HG03520 (cell line): Measurements from ENCODE around the gene DHRS1.

Experiments used
- ATAC-seq: cut with Tn5 transposase; IDR thresholded peaks from one replicate; pipeline ENCODE4 v1.9.1; 2021; ENCODE audit warnings: mild to moderate bottlenecking, moderate library complexity; ENCODE audit not compliant: unreplicated experiment

DHRS1 gene

DNA sequence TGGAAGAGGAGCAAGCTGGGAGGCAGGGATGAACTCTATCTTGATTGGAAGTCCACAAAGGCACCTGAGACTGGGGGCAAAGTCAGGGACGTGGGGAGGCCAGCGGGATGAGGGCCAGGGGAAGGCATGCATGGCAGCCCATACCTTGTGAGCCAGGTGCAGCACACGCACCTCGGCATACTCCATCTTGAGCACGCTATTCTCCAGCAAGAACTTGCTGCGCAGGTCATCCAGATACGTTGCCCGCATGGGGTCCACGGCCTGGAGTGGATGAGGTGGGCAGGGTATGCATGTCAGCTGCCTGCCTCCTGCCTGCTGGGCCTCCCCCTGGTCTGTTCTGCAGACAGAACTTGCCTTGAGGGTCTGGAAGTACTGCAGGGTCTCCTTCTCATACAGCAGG is 32.1 kb downstream of the DHRS1 start:
- ATAC-seq, result no peak

DNA sequence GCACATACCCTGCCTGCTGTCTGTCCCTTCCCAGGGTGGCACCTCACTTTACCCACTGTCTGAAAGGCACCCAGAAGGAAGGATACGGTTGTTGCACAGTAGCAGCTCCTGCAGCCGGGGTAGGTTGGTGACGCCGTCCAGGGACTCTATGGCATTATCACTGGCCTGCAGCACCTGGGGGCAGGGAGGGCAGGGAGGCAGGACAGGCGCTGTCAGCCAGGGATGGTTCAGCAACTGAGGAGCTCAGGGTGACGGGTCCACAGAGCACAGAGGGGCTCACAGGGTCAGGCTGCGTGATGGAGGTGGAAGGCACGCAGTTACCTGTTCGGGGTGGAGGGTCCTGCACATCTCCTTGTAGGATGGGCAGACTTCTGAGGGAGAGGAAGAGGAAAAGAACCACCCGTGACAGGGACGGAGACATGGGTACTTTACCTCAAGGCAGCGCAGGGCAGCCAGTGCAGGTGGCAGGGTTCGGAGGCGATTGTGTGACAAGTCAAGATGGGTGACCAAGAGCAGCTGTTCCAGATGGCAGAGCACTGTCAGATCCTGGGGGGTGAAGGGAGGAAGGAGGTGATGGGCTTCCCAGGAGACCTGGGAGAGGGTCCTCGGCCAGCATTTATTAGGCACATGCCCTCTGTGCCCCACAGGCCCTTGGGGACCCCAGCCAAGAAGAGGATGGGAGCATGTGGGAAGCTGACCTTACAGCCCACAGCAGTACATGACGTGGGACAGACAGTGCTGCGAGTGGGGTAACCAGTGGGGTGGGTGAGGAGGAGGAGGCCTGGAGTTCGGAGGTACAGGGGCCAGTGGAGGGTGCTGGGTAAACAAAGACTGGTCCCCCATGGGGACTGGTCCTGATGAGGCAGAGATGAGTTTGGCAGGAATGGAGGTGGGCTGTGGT is 33.0 kb downstream of the DHRS1 start:
- no peak for ATAC-seq

DNA sequence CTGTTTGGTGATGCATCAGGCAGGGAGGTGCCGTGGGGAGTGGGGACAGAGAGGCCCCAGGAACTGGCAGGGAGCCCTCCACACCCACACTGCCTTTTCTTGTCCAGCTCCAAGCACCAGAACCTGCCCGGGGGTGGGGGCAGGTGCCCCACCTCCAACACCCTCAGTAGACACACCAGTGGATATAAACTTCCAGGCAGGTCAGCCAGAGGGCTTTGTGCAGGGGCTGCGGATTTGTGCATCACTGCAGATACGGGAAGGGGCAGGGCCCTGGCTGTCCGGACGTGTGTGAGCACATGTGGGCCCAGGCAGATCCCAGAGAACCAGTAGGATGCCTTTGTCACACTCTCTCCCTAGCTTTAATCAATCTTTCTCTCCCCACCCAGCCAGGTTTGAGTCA is 35.3 kb downstream of the DHRS1 start:
- no peak for ATAC-seq

DNA sequence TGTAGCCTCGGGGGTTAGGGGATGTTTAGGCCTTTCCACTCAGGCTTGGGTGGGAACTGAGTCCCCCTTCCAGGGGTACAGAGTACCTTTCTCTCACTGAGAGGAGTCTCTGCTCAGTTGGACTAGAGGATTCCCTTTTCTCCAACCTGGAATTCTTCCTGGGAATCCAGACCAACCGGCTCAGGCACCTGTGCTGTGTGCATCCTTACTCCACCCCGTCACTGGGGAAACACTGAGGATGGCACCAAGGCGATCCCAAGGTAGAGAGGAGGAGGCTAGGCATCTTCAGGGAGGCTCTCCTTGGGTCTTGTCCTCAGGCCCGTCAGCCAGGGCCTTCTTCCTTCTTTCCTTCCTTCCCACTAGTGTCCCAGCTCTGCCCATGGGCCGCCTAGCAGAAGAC is 35.7 kb downstream of the DHRS1 start:
- ATAC-seq, result no peak

DNA sequence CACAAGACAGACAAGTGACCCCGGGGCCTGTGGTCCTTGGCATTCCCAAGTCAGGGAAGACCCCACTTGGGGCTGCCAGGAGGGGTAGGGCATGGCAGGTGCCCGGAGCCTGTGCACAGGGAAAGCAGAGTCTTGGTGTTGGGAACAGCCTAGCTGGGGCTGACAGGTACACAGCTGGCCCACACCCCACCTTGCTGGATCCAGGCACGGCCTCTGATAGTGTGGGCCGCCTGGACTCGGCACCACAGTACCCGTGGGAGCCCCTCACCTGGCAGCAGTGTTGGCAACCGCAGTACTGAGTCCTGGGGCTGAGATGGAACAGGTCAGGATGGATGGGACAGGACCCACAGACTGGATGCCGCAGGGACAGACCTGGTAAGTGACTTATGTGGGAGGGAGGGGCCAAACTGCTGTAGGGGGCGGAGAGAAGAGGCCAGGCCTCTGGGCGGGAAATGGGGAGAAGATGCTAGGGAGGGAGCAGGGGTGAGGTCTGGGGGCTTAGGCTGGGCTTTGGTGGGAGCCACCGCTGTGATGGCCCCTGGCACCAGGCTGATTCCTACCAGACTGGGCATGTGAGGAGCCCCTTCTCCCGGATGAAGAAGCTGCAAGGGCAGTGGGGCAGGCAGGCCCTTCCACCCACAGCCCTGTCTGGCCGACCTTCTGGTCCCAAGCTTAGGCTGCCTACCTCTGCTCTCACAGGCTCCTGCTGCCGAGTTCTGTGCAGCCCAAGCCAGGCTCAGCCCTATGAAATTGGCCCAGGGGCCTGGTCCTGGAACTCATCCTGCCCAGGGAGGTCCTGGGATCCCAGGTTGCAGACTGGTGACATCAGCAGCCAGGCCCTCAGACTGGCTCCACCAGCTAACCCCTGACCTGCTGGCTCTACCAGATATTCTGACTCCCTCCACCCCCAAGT is 36.5 kb downstream of the DHRS1 start, which contains the start of gene TGM1:
TSS of gene TGM1 (minus strand) at position 357 of the 913 bp plus-strand sequence. CDS start 825 bp downstream, outside the sequence.
- ATAC-seq, result no peak

DNA sequence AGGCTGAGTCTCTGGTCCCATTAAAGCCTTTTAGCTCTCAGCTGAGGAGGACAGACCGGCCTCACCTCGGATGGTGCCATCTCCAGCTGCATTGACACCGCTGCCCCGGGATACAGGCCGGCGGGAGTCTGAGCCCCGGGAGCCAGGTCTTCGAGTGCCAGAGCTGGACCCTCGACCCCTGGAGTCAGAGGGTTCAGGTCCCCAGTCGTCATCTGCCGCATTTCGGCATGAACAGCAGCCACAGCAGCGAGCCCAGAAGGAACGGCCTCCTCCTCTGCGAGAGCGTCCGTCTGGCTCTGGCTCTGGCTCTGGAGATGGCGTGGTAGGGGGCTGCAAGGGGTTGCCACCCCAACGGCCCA is 37.6 kb downstream of the DHRS1 start:
- no peak for ATAC-seq

DNA sequence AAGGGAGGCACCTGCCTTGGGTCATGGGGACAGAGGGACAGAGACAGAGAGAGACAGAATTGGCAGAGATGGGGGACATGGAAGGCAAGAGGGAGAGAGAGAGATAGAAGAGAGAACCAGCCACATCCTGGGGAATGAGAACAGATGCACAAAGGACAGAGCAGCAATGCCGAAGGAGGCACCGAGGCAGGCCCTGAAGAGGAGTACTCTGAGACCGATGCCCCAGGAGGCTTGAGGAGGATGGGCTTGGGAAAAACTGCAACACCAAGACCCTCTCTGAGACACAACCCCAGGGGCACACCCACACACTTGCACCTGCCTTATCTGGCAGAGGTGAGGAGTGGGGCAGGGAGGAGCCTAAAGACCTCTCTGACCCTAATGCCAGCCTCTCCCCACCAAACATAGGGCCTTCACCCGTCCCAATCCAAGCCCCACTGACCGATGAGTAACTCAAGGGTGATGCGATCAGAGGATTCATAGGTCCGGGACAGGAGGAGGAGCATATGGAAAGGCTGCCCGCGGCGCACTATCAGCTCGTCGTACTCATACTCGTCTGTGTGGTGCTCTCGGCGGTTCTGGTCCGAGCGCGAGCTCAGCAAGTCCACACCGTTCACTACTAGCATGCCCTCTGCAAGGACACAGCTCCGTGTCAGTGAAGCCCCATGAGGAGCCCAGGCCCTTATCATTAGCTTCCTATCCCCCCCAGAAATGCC is 38.2 kb downstream of the DHRS1 start:
- ATAC-seq, result no peak

DNA sequence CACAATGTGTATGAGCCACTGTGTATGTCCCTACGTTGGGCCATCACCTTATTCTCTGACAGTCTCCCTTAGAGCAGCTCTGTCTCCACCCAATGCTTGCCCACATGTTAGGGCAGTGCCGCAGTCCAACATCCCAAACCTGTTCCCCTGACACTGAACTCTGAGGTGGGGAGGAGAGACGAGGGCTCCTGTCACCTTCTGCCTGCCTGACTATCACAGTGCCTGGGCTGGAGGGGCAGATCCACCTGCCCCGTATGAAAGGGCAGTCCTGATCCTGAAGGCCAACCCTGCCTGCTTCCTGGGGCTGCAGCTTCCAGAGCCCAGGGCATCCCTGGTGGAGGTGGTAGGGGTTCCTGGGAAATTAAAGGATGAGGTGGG is 38.8 kb downstream of the DHRS1 start:
- no peak for ATAC-seq

DNA sequence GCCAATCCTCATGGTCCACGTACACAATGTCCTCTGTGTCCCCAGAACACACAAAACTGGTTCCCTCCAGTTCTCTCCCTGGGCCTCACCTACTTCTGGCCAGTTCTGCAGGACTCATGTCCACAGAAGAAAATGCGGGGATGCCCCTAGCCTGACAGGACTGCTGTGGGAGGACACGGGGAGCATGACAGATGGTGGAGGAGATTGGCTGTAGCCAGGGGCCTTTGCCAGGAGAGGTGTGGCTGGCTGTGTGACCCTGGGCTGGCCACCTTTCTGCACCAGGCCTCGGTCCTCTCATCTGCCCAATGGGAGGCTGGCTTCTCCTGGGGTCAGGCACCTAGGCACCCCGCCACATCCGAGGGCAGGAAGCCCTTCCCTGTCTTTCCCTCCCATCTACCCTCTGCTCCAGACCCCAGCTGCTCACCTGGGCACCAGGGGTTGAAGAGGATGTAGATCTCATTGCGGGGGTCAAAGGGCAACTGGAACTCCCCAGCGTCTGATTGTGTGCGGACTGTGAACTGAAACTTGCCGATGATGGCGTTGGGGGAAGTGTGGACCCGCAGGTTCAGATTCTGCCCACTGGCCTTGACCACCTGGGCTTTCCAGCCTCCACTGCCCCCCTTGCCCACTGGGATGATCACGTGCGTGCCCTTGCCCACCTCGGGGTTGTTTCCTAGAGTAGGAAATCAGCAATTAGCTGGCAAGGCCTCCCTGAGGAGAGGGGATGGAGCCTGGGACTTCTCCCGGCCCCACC is 39.4 kb downstream of the DHRS1 start:
- no peak for ATAC-seq

DNA sequence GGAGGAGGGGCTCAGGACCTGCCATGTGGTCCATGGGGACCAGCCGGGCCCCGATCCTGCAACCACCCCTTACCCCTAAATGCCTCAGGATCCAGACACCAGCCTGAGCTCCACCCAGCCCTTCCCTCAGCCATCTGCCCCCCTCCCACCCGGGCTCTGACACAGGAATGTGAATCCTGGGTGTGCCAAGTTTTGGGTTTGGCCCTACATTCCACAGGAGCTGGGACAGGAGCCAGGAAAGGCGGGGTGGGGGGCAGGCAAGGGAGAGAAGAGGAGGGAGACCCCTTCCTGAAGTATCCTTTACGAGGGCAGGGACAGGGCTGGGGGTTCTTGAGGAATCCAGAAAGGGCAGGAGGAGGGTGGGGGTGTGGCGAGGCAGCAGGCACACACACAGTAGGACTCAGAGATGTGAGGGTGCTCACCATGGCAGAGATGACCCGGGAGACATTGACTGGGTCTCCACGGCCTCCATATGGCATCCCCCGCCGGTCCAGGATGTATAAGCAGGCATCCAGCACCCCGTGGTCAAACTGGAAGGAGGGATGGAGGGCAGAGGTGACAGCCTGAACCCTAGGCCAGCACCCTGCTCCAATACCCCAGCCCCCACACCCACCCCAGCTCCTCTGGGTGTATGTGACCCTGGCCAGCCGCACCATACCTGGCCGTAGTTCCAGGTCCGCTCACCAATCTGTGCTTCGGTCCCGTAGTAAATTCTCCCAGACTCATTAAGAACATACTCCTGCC is 40.1 kb downstream of the DHRS1 start:
- ATAC-seq, result no peak

DNA sequence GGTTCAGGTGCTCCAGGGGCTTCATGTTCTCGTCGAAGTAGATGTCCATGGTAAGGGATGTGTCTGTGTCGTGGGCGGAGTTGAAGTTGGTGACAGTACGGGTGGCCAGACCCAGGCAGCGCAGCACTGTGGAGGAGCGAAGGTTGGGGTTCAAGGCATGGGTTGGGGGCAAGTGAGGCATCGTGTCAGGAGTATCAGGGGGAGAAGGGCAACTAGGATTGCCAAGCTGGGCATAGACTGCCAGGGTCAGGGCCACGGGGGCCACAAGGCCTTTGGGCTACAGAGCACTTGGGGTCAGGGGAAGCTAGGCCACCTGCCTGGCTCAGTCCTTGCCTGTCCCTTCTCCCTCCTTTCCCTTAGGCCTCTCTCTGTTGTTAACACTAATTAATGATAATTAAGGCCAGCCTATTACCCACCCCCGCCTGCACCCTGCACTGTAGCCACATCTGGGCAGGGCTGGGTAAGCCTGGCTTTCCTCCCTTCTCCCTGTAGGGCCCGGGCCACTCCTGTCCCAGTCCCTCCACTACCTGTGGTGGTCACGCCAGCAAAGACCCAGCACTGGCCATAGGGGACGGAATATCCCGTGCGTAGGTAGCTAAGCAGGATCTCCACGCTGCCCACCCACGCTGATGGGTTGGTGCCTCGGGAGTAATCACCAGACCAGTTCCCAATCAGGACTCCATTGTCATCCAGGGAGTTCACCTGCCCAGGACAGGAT is 40.9 kb downstream of the DHRS1 start:
- ATAC-seq, result no peak

DNA sequence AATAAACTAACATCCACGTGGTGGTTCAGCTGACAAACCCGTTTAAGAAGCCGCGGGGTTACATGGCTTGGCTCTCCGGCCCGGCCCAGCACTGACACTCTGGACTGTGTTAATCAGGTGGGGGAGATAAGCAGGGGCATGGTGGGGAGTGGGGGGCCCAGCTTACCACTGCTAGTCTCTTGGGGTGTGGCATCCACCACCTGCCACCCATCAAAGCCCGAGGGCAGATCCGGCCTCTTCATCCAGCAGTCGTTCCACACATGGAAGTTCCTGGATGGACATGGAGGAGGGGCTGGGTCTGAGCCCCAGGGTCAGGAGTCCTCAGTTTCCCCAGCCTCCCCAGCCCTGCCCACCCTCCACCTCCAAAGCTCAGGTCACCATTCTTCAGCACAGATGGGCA is 41.5 kb downstream of the DHRS1 start:
- ATAC-seq, result no peak

DNA sequence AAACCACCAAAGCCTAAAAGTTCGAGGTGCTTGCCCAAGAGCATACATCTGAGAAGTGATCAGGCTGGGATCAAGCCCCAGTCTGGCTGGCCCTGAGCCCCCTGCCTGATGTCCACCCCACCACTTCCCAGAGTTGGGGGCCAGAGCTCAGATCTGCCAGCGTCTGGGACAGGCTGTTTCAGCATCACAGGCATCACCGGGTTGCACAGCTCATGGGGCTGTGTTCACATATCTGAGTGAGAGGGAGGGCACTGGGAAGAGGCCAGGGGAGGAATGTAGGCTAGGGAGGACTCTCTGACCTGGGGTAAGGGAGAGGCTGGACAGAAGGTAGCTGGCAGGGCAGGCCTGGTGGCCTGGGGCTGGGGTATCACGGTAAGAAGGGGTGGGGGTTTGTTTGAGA is 42.6 kb downstream of the DHRS1 start:
- ATAC-seq, result no peak

DNA sequence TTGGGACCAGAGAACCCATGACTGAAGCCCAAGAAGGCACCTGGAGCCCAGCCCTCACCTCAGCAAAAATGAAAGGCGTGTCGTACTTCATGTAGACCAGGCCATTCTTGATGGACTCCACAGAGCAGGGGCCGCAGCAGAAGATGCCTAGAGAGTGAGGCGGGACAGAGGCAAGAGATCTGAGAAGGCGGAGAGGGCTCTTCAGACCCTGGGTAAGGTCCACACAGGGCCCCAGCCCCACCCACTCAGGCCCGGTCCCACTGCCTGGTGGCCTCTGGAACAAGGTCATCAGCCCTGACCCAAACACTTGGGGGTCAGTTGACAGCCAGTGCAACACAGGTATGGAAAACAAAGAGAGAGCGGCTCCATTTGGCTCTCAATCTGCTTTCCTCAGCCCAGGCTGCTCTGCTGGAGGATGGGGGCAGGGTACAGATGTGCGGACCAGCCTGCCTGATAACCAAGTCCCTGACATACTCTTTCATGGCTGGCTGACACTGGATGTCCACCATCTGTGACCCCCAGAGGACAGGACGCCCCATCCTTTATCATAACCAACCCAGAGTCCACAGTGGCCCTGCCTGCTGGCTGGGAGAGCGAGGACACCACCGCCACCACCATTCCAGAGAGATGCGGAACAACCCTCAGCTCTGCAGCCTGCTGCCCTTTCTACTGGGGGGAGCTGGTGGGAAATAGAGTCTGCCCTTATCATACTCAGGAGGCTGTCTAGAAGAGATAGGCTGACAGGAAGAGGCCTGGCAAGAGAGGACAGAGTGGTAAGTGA is 43.5 kb downstream of the DHRS1 start:
- no peak for ATAC-seq

DNA sequence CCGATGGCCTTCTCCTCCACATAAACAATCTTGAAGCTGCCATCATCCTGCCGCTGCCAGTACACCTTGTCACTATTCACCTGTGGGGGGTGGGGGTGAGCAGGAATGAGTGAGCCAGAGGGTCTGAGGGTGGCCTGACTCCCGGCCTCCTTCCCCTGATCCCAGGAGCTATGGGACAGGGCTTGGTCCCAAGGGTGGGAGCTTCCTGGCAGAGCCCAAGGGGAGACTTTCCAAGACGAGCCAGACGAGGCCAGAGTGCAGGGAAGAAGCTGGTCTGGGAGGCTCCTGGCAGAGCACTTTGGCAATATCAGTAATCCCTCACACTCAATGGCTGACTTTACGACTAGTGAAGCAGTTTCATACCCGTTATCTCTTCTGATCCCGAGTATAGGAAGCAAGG is 44.1 kb downstream of the DHRS1 start:
- no peak for ATAC-seq

DNA sequence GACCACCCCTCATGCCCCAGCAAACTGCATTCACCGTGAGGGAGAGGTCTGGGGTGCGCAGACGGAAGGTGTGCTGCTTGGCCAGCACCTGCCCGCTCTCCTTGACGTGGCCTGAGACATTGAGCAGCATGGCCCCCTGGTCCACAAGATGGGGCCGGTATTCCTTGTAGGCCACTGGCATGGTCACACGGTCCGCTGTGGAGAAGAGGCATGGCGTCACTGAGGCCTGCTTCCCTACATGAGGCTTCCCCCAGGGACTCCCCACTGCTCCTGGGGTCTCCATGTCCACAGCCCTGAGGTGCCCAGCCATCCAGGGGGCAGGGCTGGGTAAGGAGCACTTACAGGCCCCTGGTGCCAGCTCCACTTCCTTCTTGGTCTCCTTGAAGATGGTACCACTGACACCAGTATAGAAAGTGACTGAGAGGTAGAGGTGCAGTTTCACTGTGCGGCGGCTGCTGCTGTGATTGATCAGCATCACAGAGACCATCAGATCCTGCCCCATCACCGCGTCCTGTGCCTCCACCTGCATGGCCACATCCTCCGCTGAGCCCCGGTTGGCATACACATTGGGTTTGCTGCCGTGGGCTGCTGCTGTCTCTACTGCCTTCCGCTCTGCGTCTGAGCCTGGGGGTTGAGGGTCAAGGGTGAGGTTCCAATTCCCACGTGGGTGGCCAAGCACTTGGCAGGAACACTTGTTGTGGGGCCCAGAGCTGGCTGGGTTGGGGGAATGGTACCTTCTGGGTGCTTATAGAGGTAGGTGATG is 44.8 kb downstream of the DHRS1 start:
- no peak for ATAC-seq

DNA sequence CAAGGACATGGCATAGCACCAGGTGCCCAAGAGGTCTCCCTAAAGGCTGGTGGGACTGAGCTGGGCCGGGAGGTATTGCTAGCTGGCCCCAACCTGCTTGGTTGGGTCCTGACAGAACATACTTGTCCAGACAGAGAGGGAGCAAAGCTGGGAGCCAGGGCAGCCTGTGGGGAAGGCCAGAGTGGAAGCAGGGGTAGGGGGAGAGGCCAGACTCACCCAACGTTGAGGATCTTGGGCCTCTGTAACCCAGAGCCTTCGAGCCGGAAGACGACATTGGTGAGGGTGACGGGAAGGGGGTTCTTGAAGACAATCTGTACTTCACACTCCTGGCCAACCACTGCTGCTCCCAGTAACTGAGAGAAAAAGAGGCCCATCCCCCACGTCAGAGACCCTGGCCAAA is 45.6 kb downstream of the DHRS1 start:
- no peak for ATAC-seq
